ENCODE measurements around the gene APOC1. TPM values are rescaled to one million over a fixed set of nuclear protein-coding genes. Genes with fewer than 3 reads are reported as not detected.
"Not testable (repeated sequence)": the region's sequence is repeated elsewhere in the genome, so short reads cannot be mapped to it uniquely, and the experiment has no call there.

Gene APOC1
- 2.9 TPM for total RNA-seq

DNA sequence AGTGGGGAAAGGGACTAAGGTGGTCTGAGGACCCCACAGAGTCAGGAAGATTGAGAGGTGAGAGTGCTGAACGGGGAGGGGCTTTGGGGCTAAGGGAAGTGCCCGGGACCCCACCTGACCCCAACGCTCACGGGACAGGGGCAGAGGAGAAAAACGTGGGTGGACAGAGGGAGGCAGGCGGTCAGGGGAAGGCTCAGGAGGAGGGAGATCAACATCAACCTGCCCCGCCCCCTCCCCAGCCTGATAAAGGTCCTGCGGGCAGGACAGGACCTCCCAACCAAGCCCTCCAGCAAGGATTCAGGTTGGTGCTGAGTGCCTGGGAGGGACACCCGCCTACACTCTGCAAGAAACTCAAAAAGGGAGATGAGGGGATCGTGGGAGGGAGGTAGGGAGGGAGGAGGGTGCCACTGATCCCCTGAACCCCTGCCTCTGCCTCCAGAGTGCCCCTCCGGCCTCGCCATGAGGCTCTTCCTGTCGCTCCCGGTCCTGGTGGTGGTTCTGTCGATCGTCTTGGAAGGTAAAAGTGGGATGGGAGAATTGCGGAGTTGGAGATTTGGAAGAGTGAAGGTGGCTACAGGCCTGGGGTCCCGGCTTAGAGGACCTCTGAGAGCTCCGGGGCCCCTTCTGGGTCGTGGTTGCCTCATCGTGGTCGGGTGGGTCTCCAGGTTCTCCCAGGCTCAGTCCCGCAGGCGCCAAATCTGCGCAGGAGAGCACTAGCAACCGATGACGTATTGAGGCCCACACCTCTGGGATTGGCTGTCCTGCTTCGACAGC is at the start of gene APOC1:
TSS of gene APOC1 (plus strand) at position 176 of the 774 bp plus-strand sequence. CDS start at position 460, 284 bp downstream.
- peak; percentile 79 to 94 for DNase-seq (ENCODE audit: low spot score in 2 of 2)
- FAIRE-seq = not testable (repeated sequence)

DNA sequence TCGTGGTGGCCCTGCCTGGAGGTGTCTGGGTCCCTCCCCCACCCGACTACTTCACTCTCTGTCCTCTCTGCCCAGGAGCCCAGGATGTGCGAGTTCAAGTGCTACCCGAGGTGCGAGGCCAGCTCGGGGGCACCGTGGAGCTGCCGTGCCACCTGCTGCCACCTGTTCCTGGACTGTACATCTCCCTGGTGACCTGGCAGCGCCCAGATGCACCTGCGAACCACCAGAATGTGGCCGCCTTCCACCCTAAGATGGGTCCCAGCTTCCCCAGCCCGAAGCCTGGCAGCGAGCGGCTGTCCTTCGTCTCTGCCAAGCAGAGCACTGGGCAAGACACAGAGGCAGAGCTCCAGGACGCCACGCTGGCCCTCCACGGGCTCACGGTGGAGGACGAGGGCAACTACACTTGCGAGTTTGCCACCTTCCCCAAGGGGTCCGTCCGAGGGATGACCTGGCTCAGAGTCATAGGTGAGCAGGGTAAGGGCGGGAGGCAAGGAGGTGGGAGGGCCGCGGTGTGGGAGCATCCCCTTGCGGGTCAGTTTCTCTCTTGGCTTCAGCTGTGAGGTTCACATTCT is 49.1 kb upstream of the APOC1 start:
- FAIRE-seq = no peak
- DNase-seq (ENCODE audit: low spot score in 2 of 2) = no peak

DNA sequence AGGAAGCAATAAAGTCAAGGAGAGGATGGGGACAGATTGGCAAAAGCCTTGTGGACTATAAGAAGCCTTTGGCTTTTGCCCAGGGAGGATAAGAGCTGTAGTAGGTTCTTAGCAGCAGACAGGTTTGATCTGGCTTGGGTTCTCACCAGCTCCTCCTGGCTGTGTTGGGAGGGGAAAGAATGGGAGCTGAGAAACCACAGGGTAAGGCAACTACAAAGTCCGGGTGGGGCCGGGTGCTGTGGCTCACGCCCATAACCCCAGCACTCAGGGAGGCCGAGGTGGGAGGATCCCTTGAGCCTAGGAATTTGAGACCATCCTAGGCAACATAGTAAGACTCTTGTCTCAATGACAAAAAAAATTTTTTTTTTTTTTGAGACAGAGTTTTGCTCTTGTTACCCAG is 47.7 kb upstream of the APOC1 start:
- no peak for FAIRE-seq

DNA sequence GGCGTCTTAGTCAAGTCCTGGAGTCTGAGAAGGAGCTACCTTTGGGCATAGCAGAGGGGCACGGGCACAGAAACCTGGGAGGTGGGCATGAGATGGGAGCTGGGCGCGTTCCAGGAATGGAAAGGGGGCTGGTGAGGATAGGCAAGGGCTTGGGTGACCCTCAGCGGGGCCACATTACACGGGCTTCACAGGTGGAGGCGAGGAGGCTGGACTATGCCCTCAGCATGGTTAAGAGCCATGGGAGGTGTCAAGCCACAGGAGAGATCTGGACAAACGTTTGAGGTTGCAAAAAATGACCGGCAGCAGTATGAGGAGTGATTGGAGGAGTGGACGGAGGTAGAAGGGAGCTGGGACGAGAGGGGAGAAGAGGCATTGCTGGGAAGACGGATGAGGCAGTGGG is 46.8 kb upstream of the APOC1 start:
- no peak for FAIRE-seq
- no peak for DNase-seq (ENCODE audit: low spot score in 2 of 2)

More for the DNA sequence above, 47.7 kb upstream of the APOC1 start:
- DNase-seq (ENCODE audit: low spot score in 2 of 2) = no peak

DNA sequence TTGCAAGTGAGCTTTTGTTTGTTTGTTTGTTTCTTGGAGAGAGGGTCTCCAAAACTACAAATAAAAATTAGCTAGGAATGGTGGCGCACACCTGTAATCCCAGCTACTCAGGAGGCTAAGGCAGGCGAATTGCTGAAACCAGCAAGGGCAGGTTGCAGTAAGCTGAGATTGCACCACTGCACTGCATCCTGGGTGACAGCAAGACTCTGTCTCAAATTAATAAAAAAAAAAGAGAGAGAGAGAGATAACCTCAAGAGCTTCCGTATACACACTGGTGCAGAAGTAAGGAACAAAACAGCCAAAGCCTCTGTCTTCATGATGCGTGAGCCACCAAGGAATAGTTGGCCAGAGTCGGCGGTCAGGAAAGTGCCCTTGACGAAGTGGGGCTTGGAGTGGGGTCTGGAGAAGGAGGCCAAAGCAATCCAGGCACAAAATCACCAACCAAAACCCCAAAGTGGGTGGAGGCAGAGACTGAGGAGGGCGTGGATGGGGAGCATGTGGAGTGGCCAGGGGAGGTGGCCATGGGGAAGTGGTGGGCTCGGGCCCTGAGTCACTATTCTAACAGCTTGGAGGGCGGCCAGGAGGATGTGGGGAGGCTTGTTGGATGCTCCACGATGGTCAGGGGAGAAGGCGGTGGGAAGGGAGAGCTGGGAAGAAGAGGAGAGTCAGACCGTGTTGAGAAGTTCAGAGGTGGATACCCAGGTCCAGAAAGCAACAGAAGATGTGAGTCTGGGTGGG is 44.5 kb upstream of the APOC1 start:
- FAIRE-seq (no peak), DNase-seq (ENCODE audit: low spot score in 2 of 2) (no peak)

DNA sequence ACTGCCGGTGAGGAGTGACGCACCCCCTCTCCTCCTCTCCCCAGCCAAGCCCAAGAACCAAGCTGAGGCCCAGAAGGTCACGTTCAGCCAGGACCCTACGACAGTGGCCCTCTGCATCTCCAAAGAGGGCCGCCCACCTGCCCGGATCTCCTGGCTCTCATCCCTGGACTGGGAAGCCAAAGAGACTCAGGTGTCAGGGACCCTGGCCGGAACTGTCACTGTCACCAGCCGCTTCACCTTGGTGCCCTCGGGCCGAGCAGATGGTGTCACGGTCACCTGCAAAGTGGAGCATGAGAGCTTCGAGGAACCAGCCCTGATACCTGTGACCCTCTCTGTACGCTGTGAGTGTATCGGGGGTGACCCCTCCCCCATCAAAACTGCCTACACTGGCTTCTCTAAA is 42.6 kb upstream of the APOC1 start:
- DNase-seq (ENCODE audit: low spot score in 2 of 2) = no peak
- FAIRE-seq = no peak

DNA sequence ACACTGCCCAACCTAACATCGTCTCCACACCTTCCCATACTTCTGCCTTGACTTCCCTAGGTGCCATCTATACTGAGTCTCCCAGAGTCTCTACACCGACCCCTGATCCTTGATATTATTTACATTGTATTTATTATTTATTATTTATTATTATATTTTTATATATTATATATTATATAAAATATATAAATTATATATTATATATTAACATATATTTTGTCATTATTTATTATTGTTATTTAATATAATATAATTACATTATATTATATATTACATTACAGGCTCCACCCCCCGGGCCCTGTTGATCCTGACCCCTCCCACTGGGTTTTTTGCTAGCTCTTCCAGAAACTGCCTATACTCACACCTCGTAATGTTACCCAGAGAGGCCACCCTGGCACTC is 41.7 kb upstream of the APOC1 start:
- DNase-seq (ENCODE audit: low spot score in 2 of 2) (no peak), FAIRE-seq (no peak)

DNA sequence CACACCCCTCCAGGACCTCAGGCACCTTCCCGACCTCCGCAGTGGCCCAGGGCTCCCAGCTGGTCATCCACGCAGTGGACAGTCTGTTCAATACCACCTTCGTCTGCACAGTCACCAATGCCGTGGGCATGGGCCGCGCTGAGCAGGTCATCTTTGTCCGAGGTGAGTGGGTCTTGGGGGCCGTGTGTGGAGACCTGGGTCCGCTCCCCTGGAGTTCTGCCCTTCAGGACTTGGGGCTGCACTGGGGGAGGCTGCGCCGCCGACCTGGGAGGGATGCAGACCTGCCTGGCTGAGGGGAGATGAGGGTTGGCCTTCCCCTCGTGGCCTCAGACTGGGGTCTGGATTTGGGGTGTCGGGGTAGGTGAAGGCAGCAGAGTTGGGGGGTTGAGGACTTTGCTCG is 40.1 kb upstream of the APOC1 start:
- FAIRE-seq = no peak

DNA sequence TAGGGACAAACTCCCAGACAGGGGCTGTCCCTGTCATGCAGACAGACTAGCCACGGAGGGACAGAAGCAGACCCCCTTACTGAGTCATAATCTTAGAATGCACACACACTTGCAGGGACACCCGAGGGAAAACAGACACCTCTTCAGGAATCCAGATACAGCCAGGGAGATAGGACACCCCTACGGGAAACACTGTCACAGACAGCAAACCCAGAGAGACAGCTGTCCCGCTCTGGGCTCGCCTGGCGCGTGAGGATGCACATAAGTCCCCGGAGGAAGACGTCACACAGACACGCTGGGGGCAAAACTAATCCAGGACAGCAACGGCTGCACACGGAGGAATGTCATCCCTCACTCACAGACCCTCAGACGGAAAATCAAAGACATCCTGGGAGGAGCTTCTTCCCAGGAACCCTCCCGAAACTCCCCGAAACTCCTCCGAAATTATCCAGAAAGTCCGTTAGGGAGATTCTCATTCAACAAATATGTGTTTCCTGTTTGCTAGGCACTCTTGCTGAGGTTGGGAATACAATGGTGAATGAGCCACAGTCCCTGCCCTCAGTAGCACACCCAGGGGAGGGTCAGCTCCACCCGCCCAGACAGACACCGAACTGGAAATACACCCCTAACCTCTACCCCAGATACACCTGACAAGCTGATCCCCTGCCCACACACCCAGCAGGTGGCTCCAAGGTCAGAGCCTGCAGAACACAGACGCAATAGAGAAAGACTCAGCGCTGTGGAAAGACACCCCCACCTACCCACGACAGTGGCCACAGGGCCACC is 38.5 kb upstream of the APOC1 start:
- FAIRE-seq (no peak), DNase-seq (ENCODE audit: low spot score in 2 of 2) (no peak)

More for the DNA sequence above, 40.1 kb upstream of the APOC1 start:
- DNase-seq (ENCODE audit: low spot score in 2 of 2) = no peak

DNA sequence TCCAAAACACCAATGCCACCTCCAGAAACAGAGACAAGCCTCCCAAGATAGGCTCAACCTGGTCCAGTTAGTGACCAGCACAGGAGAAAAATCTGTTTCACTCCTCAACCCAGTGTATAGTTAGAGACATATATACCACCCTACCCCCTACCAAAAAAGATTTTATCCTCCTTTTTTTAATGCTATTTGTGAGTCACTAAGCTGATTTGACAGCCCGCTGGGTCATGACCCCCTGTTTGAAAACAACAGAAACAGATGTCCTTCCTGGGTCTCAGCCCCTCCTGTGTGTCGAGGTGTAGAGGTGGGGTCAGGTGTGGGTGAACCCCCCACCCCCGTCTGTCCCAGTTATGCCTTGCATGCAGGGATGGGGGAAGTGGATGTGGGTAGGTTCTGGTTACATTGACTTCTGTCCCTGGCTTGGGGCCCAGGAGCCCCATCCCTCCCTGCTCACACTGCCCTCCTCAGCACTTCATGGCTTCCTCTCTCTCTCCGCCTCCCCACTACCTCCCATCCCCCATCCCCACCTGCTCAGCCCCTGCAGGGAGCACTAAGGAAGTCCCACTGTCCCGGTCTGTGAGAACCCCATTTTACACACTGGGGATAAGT is 37.4 kb upstream of the APOC1 start:
- no peak for DNase-seq (ENCODE audit: low spot score in 2 of 2)
- FAIRE-seq = no peak

DNA sequence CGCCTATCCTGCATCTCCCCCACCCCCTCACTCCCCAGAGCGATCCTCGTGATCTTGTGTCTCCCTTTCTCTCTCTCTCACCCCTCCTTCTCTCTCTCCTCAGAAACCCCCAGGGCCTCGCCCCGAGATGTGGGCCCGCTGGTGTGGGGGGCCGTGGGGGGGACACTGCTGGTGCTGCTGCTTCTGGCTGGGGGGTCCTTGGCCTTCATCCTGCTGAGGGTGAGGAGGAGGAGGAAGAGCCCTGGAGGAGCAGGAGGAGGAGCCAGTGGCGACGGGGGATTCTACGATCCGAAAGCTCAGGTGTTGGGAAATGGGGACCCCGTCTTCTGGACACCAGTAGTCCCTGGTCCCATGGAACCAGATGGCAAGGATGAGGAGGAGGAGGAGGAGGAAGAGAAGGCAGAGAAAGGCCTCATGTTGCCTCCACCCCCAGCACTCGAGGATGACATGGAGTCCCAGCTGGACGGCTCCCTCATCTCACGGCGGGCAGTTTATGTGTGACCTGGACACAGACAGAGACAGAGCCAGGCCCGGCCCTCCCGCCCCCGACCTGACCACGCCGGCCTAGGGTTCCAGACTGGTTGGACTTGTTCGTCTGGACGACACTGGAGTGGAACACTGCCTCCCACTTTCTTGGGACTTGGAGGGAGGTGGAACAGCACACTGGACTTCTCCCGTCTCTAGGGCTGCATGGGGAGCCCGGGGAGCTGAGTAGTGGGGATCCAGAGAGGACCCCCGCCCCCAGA is 36.1 kb upstream of the APOC1 start:
- FAIRE-seq = no peak
- DNase-seq (ENCODE audit: low spot score in 2 of 2) = no peak

DNA sequence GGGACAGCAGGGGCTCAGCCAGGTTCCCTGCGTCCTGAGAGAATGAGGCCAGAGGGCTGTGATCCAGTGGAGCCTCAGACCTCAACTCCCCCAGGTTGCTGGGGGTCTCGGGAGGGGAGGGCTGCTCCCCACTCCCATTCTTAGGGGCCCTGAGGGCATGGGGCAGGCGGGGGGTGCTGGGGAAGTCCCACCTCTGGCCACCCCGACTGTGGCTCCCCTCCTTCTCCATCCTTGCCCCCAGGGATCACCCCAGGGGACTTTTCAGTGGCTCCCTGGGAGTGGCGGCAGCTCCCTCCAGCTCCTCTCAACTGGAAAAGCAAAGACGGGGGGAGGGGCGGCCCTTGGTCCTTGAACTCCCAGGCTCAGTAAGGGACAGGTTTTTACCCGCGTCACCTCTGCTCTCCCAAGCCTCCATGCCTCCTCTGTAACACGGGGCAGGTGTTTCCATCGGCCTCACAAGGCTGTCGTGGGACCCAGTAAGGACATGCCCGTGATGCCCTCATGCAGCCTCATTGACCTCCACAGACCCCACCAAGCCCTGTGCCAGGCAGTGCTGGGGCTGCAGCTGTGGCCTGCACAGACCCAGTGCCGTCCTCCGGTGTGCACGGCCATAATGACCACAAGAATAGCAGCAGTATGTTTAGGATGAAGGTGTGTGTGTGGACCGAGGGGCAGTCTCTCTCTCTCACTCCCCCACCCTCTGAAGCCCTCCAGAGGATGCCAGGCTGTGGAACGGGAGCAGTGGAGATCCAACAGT is 34.9 kb upstream of the APOC1 start:
- no peak for FAIRE-seq
- DNase-seq (ENCODE audit: low spot score in 2 of 2) = no peak

DNA sequence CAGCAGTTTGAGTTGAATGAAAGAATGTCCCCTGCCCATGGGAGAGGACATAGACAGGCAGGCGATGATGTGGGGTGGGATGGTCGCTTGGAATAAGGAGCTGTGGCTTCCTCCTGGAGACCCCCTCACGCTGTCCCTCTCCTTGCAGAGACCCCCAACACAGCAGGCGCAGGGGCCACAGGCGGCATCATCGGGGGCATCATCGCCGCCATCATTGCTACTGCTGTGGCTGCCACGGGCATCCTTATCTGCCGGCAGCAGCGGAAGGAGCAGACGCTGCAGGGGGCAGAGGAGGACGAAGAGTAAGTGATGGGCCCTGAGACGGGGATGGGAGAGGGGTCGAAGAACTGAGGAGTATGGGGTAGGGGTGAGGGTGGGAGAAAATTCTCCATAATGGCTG is 32.3 kb upstream of the APOC1 start:
- FAIRE-seq = no peak
- DNase-seq (ENCODE audit: low spot score in 2 of 2) = no peak

DNA sequence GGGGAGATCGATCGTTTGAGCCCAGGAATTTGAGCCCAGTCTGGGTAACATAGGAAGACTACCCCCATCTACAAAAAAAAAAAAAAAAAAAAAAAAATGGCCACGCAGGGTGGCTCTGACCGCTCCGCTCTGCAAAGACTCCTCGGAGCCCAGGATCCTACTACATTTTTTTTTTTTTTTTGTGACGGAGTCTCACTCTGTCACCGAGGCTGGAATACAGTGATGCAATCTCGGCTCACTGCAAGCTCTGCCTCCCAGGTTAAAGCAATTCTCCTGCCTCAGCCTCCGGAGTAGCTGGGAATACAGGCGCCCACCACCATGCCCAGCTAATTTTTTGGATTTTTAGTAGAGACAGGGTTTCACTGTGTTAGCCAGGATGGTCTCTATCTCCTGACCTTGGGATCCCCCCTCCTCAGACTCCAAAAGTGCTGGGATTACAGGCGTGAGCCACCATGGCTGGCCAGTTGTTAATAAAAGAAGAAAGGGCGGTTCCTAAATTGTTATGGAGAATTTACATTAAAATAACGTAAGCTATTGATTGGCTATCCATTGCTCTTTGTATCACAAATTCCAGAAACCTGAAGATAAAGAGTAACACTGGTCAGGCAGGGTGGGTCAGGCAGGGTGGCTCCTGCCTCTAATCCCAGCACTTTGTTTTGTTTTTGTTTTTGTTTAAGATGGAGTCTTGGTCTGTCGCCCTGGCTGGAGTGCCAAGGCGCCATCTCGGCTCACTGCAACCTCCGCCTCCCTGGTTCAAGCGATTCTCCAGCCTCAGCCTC is 31.6 kb upstream of the APOC1 start:
- DNase-seq (ENCODE audit: low spot score in 2 of 2) = not testable (repeated sequence)

DNA sequence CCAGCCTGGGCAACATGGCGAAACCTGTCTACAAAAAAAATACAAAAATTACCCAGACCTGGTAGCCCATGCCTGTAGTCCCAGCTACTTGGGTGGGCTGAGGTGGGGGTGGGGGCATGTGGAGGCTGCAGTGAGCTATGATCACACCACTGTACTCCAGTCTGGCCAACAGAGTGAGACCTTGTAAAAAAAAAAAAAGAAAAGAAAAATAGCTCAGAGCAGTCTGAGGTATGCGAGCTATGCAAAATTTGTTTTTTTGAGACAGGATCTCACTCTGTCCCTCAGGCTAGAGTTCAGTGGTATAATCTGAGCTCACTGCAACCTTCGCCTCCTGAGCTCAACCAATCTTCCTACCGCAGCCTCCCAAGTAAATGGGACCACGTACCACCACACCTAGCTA is 30.5 kb upstream of the APOC1 start:
- DNase-seq (ENCODE audit: low spot score in 2 of 2) = no peak
- no peak for FAIRE-seq

More for the DNA sequence above, 31.6 kb upstream of the APOC1 start:
- not testable (repeated sequence) for FAIRE-seq

DNA sequence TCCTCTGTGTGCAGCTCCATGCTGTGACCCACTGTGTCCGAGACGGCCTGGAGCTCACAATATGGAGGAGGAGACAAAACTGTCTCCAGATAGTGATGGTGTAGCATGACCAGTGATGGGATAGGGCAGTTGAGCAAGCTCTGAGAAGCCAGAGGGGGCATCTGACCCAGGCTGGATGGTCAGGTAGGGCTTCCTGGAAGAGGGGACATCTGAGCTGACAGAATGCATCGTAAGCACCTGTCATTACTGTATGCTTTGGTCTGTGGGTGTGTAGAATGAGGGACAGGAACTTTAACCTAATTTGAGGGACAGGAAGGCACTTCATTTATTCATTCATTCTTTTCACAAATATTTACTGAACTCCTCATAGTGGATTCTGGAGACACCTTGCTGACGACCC is 29.8 kb upstream of the APOC1 start:
- no peak for DNase-seq (ENCODE audit: low spot score in 2 of 2)
- no peak for FAIRE-seq

DNA sequence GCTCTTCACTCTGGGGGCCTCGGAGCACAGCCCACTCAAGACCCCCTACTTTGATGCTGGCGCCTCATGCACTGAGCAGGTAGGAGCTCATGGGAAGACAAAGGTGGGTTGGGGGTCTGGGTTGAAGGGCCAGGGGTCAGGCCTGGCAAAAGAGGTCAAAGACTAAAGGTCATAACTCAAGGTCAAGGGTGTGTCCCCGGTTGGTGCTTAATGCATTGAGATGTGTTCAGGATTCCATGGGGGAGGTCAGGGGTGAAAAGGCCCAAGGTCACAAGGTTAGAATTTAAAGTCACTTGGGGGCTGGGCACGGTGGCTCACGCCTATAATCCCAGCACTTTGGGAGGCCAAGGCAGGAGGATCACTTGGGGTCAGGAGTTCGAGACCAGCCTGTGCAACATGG is 28.3 kb upstream of the APOC1 start:
- no peak for FAIRE-seq
- DNase-seq (ENCODE audit: low spot score in 2 of 2) = no peak

DNA sequence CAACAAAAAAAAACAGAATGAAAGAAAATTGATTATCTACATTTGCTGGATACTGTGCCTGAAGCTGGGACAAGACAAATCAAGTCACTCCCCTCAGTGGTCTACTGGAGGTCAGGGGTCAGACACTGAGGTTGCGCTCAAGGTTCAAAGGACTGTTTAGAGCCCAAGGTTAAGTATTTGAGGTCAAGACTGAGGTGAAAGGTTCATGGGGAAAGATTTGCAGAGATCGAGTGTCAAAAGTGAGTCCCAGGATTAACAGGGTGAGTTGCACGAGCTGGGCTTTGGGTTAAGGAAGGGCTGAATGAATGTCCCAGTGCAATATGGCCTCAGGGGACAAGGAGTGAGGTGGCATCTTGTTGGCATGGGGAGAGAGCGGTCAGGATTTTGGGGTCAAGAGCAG is 26.8 kb upstream of the APOC1 start:
- DNase-seq (ENCODE audit: low spot score in 2 of 2) (no peak), FAIRE-seq (no peak)

Data from frontal cortex (tissue), 4 donors.